ENCODE measurements around the gene DIO3.
A peak's percentile ranks its signal among the peaks of the same experiment; 100 is the strongest.
"Not testable (repeated sequence)": the region's sequence is repeated elsewhere in the genome, so short reads cannot be mapped to it uniquely, and the experiment has no call there.

The DIO3 gene

GRCh38 chr14:101551729-101552595, 9.3 kb upstream of the DIO3 start:
- DNase-seq (ENCODE audit: insufficient read length, low spot score) = no peak
- TF ChIP-seq TAF1 (IDR thresholded peaks at IDR 0.05; ENCODE audit: low read depth, low read length) (no peak), PAX5 (IDR thresholded peaks at IDR 0.05; ENCODE audit: insufficient read depth, low read length, severe bottlenecking) (no peak), POU2F2 (IDR thresholded peaks at IDR 0.05; ENCODE audit: low read depth, low read length) (no peak), SPI1 (IDR thresholded peaks at IDR 0.05; ENCODE audit: low read depth, low read length) (no peak), POLR2AphosphoS5 (IDR thresholded peaks at IDR 0.05; ENCODE audit: low read depth, low read length) (no peak), POLR2A (IDR thresholded peaks at IDR 0.05; ENCODE audit: low read depth, low read length) (no peak)
- no peak for FAIRE-seq

DNA sequence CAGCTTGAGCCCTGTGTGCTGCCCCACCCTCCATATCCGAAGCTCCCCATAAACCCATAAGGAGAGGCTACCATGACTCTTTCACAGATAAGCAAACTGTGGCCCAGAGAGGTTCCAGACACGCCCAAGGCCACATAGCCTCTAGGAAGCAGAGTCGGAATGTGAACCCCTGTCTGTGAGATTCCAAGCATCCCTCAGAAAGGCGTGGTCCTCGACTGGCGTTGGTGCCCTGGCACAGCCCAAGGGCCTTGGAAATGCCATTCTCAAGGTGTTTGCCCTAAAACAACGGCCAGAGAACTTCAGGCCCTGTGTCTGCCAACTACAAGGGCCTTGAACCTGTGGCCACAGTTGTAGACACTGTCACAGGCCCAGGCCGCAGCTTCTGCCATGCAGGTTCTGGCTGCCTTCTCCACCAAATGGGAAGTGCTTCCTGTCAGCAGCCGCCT, 8.5 kb upstream of the DIO3 start:
- no peak for FAIRE-seq
- no peak for DNase-seq (ENCODE audit: insufficient read length, low spot score)
- TF ChIP-seq PAX5 (IDR thresholded peaks at IDR 0.05; ENCODE audit: insufficient read depth, low read length, severe bottlenecking) (no peak), POLR2AphosphoS5 (IDR thresholded peaks at IDR 0.05; ENCODE audit: low read depth, low read length) (no peak), POU2F2 (IDR thresholded peaks at IDR 0.05; ENCODE audit: low read depth, low read length) (no peak), TAF1 (IDR thresholded peaks at IDR 0.05; ENCODE audit: low read depth, low read length) (no peak), SPI1 (IDR thresholded peaks at IDR 0.05; ENCODE audit: low read depth, low read length) (no peak), POLR2A (IDR thresholded peaks at IDR 0.05; ENCODE audit: low read depth, low read length) (no peak)

DNA sequence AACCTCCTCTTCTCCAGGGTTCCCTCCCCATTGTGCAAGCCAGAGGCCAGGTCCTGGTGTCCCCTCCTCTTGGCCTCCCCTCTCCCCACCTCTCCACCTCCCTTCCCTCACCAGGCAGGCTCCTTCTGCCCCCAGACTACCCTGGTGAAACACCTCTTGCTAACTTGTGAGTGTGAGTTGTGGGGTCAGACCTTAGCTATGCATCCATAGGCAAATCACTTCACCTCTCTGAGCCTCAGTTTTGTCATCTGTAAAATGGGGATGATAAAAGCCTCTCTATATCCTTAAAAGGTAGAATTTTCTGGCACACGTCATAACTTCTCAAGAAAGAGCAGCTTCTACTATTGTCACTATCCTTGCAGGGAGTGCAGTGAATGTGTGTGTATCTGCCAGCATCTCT, 7.9 kb upstream of the DIO3 start:
- FAIRE-seq (no peak), DNase-seq (ENCODE audit: insufficient read length, low spot score) (no peak)
- TF ChIP-seq POU2F2 (IDR thresholded peaks at IDR 0.05; ENCODE audit: low read depth, low read length) = no peak
- TF ChIP-seq POLR2AphosphoS5 (IDR thresholded peaks at IDR 0.05; ENCODE audit: low read depth, low read length) = no peak
- no peak for TF ChIP-seq TAF1 (IDR thresholded peaks at IDR 0.05; ENCODE audit: low read depth, low read length)
- no peak for TF ChIP-seq PAX5 (IDR thresholded peaks at IDR 0.05; ENCODE audit: insufficient read depth, low read length, severe bottlenecking)
- TF ChIP-seq SPI1 (IDR thresholded peaks at IDR 0.05; ENCODE audit: low read depth, low read length) = no peak
- TF ChIP-seq POLR2A (IDR thresholded peaks at IDR 0.05; ENCODE audit: low read depth, low read length) = no peak

- FAIRE-seq (no peak), DNase-seq (ENCODE audit: insufficient read length, low spot score) (no peak)
- TF ChIP-seq POLR2AphosphoS5 (IDR thresholded peaks at IDR 0.05; ENCODE audit: low read depth, low read length) (no peak), POLR2A (IDR thresholded peaks at IDR 0.05; ENCODE audit: low read depth, low read length) (no peak), PAX5 (IDR thresholded peaks at IDR 0.05; ENCODE audit: insufficient read depth, low read length, severe bottlenecking) (no peak), TAF1 (IDR thresholded peaks at IDR 0.05; ENCODE audit: low read depth, low read length) (no peak)
Measured at GRCh38 chr14:101553931-101554330, 7.4 kb upstream of the DIO3 start.

DNA sequence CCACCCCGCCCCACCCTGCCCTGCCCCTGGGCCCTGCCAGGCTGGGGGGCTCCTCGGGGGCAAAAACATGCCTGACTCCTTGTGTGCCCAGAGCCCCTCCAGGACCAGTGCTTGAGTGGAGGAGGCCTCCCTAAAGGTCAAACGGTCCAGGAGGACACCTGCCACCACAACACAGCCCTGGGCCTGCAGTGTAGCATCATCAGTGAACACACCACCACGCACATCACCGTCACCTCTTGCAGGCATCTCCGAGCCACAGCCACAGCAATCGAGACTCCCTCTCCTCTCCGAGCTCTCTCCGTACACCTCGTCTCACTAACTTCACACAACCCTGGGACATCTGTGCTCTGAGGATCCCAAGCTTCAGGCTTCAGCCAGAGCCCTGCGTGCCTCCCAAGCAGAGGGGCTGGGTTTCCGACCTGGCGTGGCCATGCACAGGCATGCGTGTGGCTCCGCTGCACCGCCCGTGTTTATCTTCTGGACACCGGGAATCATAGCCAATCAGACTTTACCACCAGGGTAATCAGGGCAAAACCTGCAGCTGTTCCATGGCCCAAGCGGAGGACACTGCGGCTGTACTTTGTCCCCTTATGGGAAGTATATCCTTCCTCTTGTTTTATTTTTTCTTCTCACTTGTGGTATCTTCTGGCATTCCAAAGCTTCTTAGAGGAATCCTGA, 6.2 kb upstream of the DIO3 start:
- DNase-seq (ENCODE audit: insufficient read length, low spot score) = no peak
- FAIRE-seq = no peak
- TF ChIP-seq TAF1 (IDR thresholded peaks at IDR 0.05; ENCODE audit: low read depth, low read length) = no peak
- TF ChIP-seq POU2F2 (IDR thresholded peaks at IDR 0.05; ENCODE audit: low read depth, low read length) = no peak
- TF ChIP-seq PAX5 (IDR thresholded peaks at IDR 0.05; ENCODE audit: insufficient read depth, low read length, severe bottlenecking) = no peak
- TF ChIP-seq SPI1 (IDR thresholded peaks at IDR 0.05; ENCODE audit: low read depth, low read length) = no peak
- TF ChIP-seq POLR2A (IDR thresholded peaks at IDR 0.05; ENCODE audit: low read depth, low read length) = no peak
- TF ChIP-seq POLR2AphosphoS5 (IDR thresholded peaks at IDR 0.05; ENCODE audit: low read depth, low read length) = no peak

- DNase-seq (ENCODE audit: insufficient read length, low spot score) = not testable (repeated sequence)
- peak; percentile 51 for FAIRE-seq
Measured at GRCh38 chr14:101555669-101556043, 5.6 kb upstream of the DIO3 start.

DNA sequence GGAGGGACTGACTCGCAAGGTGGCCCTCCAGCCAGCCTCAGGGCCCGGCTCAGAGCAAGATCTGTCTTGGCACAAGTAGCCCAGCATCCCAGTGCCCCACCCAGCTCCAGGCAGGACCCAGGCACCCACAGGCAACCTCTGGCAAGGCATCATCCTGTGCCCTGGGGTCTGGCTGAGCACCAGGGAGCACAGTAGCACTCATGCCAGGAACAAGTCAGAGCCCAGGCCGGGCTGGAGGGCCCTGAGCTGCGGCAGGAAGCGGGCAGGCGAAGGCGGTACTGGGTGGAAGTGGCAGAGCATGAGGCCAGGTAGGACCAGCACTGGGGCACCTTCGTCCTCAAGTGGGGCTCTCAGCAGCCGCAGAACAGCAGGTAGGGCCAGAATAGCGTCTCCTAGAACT, 5.2 kb upstream of the DIO3 start:
- DNase-seq (ENCODE audit: insufficient read length, low spot score) = no peak
- TF ChIP-seq SPI1 (IDR thresholded peaks at IDR 0.05; ENCODE audit: low read depth, low read length) (no peak), POLR2A (IDR thresholded peaks at IDR 0.05; ENCODE audit: low read depth, low read length) (no peak), TAF1 (IDR thresholded peaks at IDR 0.05; ENCODE audit: low read depth, low read length) (no peak), POU2F2 (IDR thresholded peaks at IDR 0.05; ENCODE audit: low read depth, low read length) (no peak), POLR2AphosphoS5 (IDR thresholded peaks at IDR 0.05; ENCODE audit: low read depth, low read length) (no peak), PAX5 (IDR thresholded peaks at IDR 0.05; ENCODE audit: insufficient read depth, low read length, severe bottlenecking) (no peak)
- no peak for FAIRE-seq

GRCh38 chr14:101556566-101557320, 4.6 kb upstream of the DIO3 start:
- DNase-seq (ENCODE audit: insufficient read length, low spot score) = no peak
- TF ChIP-seq SPI1 (IDR thresholded peaks at IDR 0.05; ENCODE audit: low read depth, low read length) = no peak
- no peak for FAIRE-seq

- TF ChIP-seq POLR2A (IDR thresholded peaks at IDR 0.05; ENCODE audit: low read depth, low read length) (no peak), SPI1 (IDR thresholded peaks at IDR 0.05; ENCODE audit: low read depth, low read length) (no peak), TAF1 (IDR thresholded peaks at IDR 0.05; ENCODE audit: low read depth, low read length) (no peak), POU2F2 (IDR thresholded peaks at IDR 0.05; ENCODE audit: low read depth, low read length) (no peak), POLR2AphosphoS5 (IDR thresholded peaks at IDR 0.05; ENCODE audit: low read depth, low read length) (no peak), PAX5 (IDR thresholded peaks at IDR 0.05; ENCODE audit: insufficient read depth, low read length, severe bottlenecking) (no peak)
- FAIRE-seq = no peak
- DNase-seq (ENCODE audit: insufficient read length, low spot score) = no peak
Measured at GRCh38 chr14:101557321-101557695, 4.0 kb upstream of the DIO3 start.

Measured in GM12891 (cell line).